T-helper 2 cell (primary cell): ENCODE measurements around the gene CSNK2A1.

Experiments
- DNase-seq, 5 experiments: peaks; one replicate each; pipeline versions ENCODE4 v3.0.0 to v3.0.0-alpha.2; 2012 to 2022

CSNK2A1 gene

DNA sequence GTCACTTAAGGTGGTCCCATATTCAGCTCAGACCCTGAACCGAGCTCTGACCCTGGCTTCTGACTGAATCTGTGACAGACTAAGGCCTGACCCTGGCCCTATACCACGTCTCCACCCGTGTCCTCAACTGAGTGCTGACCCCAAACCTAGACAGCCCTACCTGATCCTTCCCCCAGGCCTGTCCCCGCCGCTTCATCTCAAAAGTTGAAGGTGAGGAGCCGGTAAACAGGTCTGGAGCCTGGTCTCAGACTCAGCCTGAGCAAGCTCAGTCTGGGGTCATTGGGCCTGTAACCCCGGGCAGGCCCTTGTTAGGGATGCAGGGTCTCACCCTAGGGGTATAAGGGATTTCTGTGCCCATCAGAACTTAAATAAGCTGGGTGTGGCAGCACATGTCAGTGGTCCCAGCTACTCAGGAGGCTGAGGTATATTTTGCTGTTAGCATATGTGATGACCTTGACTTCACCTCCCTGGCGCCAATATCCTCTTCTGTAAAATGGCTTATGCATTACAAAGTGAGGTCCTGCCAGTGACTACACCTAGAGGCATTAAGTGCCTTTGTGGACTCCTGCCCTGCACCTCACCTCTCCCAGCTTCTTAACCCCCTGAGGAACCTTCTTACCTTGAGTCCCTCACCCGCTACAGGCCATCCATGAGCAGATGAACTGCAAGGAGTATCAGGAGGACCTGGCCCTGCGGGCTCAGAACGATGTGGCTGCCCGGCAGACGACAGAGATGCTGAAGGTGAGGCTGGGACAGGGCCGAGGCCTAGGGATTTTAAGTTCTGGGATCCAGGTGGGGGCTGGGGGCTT is 115.5 kb downstream of the CSNK2A1 start:
- DNase-seq: no peak

DNA sequence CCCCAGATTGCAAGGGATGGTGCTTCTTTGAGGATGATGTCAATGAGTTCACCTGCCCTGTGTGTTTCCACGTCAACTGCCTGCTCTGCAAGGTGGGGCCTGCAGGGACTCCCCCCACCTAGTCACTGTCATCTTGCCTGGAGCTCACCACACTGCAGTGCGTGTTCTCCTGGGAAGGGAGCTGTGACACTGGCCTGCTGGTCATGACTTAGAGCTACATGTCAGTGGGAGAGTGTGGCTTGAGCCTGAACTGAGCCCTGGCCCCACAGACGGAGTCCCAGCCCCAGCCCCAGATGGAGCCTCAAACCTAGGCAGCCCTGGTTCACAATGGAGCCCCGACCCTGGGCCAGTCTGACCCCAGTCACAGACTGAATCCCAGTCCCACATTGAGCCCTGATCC is 116.2 kb downstream of the CSNK2A1 start:
- no peak for DNase-seq

DNA sequence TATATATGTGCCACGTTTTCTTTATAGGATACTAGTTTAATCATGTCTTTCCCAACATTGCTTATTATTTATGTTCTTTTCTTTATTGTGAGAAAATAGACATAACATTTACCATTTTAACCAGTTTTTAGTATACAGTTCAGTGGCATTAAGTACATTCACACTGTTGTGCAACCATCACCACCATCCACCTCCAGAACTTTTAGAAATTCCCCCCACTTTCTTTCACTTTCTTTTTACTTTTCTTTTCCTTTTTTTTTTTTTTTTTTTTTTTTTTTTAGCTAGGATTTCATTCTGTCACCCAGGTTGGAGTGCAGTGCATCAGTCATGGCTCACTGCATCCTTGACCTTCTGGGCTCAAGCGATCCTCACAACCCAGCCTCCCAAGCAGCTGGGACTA is 117.0 kb downstream of the CSNK2A1 start:
- DNase-seq: no peak
